Fibroblast of mammary gland (primary cell): Measurements from ENCODE around the gene TRMT44.
A peak's percentile ranks its signal among the peaks of the same experiment; 100 is the strongest.
"Not testable (repeated sequence)": the region's sequence is repeated elsewhere in the genome, so short reads cannot be mapped to it uniquely, and the experiment has no call there.

ENCODE experiments used
- DNase-seq: peaks from one replicate; pipeline ENCODE4 v3.0.0-alpha.2; 2010; ENCODE audit warnings: low read depth
- H3K4me3 ChIP-seq: 2 replicates; pipeline ENCODE4 v1.5.1; 2011; ENCODE audit warnings: low read depth, mild to moderate bottlenecking, low read length, moderate library complexity; ENCODE audit not compliant: control insufficient read depth
- TF ChIP-seq, protein P1 (sequence below): conservative IDR thresholded peaks from 2 replicates; pipeline ENCODE4 v1.5.1; 2011; ENCODE audit warnings: low read depth, low read length, inconsistent platforms; ENCODE audit not compliant: control insufficient read depth, insufficient read depth

TRMT44 gene

DNA sequence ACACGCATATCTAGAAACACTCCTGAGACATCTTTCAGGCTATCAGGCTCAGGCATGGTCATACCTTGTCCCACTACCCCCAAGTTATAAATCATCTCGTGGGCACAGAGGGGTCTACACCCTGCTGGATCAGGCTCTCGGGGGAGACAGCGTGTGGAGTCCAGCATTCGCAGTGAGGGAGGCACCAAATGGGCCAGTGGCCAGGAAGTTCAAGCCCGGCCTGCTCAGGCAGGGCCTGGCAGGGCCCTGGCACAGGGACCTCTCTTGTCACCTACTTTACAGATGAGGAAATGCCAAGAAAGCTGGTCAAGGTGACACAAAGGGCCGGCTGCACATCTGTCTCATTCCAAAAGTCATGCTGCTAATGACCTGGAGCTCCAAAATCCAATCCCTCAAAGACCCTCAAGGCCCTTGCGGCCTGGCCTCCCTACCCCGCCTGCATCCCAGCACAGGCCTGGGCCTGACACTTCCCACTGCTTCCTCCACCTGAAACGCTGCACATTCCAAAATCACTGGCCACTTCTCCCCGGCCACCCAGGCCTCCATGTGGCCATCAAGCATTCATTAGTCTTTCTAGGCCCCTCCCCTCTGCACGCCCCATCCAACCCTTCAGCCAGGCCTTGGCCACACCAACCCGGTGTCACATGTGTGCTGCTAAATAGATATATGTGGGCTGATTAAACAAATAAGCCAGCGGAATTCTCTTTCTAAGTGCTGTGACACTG lies 35.6 kb upstream of the TRMT44 start:
- no peak overlapping the region for H3K4me3 ChIP-seq
- DNase-seq: no peak
- TF ChIP-seq, protein P1, sequence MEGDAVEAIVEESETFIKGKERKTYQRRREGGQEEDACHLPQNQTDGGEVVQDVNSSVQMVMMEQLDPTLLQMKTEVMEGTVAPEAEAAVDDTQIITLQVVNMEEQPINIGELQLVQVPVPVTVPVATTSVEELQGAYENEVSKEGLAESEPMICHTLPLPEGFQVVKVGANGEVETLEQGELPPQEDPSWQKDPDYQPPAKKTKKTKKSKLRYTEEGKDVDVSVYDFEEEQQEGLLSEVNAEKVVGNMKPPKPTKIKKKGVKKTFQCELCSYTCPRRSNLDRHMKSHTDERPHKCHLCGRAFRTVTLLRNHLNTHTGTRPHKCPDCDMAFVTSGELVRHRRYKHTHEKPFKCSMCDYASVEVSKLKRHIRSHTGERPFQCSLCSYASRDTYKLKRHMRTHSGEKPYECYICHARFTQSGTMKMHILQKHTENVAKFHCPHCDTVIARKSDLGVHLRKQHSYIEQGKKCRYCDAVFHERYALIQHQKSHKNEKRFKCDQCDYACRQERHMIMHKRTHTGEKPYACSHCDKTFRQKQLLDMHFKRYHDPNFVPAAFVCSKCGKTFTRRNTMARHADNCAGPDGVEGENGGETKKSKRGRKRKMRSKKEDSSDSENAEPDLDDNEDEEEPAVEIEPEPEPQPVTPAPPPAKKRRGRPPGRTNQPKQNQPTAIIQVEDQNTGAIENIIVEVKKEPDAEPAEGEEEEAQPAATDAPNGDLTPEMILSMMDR: no peak

DNA sequence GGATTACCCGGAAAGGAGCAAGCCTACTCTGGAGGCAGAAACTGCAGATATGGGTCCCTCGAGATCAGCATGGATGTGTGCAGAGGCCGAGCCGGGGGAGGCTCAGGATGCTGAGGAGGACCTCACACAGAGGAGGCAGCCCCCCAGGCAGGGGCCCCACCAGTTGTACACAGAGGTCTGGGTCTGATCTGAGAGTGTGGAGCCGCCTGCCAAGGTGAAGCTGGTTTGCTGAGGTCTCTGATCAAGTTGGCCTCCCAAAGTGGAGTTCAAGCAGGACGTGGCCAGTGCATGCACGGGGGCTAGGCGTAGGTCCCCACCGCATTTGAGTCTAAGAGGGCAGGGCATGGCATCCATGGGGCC lies 35.1 kb upstream of the TRMT44 start:
- no peak overlapping the region for H3K4me3 ChIP-seq
- no peak for DNase-seq
- TF ChIP-seq, protein P1: no peak

DNA sequence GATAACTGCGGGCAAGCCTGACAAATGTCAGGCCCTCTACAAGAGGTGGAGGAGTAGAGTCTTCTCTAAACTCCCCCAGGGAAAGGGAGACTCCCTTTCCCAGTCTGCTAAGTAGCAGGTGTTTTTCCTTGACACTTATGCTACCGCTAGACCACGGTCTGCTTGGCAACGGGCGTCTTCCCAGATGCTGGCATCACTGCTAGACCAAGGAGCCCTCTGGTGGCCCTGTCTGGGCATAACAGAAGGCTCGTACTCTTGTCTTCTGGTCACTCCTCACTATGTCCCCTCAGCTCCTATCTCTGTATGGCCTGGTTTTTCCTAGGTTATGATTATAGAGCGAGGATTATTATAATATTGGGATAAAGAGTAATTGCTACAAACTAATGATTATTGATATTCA lies 33.7 kb upstream of the TRMT44 start:
- not testable (repeated sequence) for H3K4me3 ChIP-seq
- TF ChIP-seq, protein P1: peak; percentile 33
- peak; percentile 41 for DNase-seq

DNA sequence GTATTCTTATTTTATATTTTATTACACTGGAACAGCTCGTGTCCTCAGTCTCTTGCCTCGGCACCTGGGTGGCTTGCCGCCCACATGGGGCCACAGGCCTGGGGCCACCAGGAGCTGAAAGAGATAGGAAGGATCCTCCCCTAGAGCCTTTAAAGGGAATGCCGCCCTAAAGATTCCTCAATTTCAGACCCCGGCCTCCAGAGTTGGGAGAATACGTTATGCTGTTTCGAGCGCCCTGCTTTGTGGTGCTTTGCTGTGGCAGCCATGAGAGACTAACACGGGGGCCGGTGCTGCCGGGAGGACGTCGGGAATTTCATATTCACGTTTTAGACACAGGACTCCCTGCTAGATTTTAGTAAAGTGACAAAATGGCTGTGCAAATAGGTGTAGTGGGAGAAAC lies 33.3 kb upstream of the TRMT44 start:
- TF ChIP-seq, protein P1: no peak
- DNase-seq: no peak
- H3K4me3 ChIP-seq: no peak overlapping the region

DNA sequence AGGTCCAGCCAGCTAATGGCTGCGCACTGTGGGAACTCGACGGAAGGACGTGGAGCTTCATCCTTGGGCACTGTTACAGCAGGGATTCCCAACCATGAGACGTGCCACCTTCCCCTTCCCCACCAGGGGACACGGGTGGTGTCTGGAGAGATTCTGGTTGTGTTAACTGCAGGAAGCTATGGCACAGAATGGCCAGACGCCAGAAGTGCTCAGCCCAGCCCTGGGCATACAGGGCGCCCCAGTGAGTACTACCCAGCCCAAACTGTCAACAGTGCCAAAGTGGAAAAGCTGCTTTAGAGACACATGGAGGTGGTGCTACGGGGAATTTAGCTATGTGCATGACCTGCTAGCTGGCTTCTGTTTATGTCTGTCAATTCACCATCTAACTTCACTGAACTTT lies 32.8 kb upstream of the TRMT44 start:
- no peak overlapping the region for H3K4me3 ChIP-seq
- TF ChIP-seq, protein P1: no peak
- no peak for DNase-seq

DNA sequence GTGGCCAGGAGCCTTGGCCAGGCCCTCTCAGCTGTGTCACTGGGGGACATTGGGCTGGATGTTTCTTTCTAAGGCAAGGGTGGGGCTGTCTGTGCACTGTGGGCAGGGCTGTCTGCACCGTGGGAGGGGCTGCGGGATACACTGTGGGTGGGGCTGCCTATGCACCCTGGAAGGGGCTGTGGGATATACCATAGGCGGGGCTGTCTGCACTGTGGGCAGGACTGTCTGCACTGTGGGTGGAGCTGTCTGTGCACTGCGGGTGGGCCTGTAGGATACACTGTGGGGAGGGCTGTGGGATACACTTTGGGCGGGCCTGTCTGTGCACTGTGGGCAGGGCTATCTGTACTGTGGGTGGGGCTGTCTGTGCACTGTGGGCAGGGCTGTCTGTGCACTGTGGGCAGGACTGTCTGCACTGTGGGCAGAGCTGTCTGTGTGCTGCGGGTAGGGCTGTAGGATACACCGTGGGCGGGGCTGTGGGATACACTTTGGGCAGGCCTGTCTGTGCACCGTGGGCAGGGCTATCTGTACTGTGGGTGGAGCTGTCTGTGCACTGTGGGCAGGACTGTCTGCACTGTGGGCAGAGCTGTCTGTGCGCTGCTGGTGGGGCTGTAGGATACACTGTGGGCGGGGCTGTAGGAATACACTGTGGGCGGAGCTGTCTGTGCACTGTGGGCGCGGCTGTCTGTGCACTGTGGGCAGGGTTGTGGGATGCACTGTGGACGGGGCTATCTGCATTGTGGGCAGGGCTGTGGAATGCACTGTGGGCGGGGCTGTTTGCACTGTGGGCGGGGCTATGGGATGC lies 31.1 kb upstream of the TRMT44 start:
- H3K4me3 ChIP-seq: no peak overlapping the region
- peak; percentile 37 for DNase-seq
- TF ChIP-seq, protein P1: no peak
